ENCODE results near the gene GALNT16.

The GALNT16 gene

GRCh38 chr14:69318901-69319475 is 59.0 kb downstream of the GALNT16 start:
- no peak for DNase-seq

- no peak for DNase-seq
These were observed 60.0 kb downstream of the GALNT16 start for GRCh38 chr14:69319911-69320310.

GRCh38 chr14:69320581-69321365 is 60.8 kb downstream of the GALNT16 start:
- no peak for DNase-seq

- DNase-seq, result no peak
These were observed 61.8 kb downstream of the GALNT16 start for GRCh38 chr14:69321601-69322330.

- DNase-seq, result no peak
These were observed 63.5 kb downstream of the GALNT16 start for GRCh38 chr14:69323266-69323998.

GRCh38 chr14:69323999-69324282 is 64.0 kb downstream of the GALNT16 start:
- DNase-seq, result no peak

- no peak for DNase-seq
These were observed 64.5 kb downstream of the GALNT16 start for GRCh38 chr14:69324341-69324931.

- no peak for DNase-seq
These were observed 65.1 kb downstream of the GALNT16 start for GRCh38 chr14:69325086-69325485.

- no peak for DNase-seq
These were observed 65.8 kb downstream of the GALNT16 start for GRCh38 chr14:69325646-69326265.

- DNase-seq, result no peak
These were observed 66.7 kb downstream of the GALNT16 start for GRCh38 chr14:69326611-69327010.

- DNase-seq, result no peak
These were observed 67.5 kb downstream of the GALNT16 start for GRCh38 chr14:69327507-69327906.

- DNase-seq, result no peak
These were observed 68.4 kb downstream of the GALNT16 start for GRCh38 chr14:69328317-69328716.

GRCh38 chr14:69328765-69329164 is 68.8 kb downstream of the GALNT16 start:
- DNase-seq, result no peak

- DNase-seq, result no peak
These were observed 71.2 kb downstream of the GALNT16 start for GRCh38 chr14:69331206-69331605.

GRCh38 chr14:69332782-69333395 is 72.9 kb downstream of the GALNT16 start:
- no peak for DNase-seq

- DNase-seq, result no peak
These were observed 73.9 kb downstream of the GALNT16 start for GRCh38 chr14:69333791-69334337.

GRCh38 chr14:69334576-69334975 is 74.6 kb downstream of the GALNT16 start:
- no peak for DNase-seq

GRCh38 chr14:69335371-69335771 is 75.4 kb downstream of the GALNT16 start:
- DNase-seq, result no peak

GRCh38 chr14:69337984-69338383 is 78.0 kb downstream of the GALNT16 start:
- DNase-seq, result no peak

- no peak for DNase-seq
These were observed 79.5 kb downstream of the GALNT16 start for GRCh38 chr14:69339426-69339825.

GRCh38 chr14:69342928-69343525 is 83.1 kb downstream of the GALNT16 start:
- no peak for DNase-seq

Data from NCI-H1930 (cell line).